Stimulated activated CD8-positive, alpha-beta memory T cell treated with anti-CD3 and anti-CD28 coated beads, Interleukin-15, amount 100 ng/mL, for 1 hour (primary cell): ENCODE measurements around the gene USP7.

ENCODE experiments used
- DNase-seq: peaks from one replicate; pipeline ENCODE4 v3.0.0-alpha.2; 2020; ENCODE audit warnings: low read depth

Gene USP7

DNA sequence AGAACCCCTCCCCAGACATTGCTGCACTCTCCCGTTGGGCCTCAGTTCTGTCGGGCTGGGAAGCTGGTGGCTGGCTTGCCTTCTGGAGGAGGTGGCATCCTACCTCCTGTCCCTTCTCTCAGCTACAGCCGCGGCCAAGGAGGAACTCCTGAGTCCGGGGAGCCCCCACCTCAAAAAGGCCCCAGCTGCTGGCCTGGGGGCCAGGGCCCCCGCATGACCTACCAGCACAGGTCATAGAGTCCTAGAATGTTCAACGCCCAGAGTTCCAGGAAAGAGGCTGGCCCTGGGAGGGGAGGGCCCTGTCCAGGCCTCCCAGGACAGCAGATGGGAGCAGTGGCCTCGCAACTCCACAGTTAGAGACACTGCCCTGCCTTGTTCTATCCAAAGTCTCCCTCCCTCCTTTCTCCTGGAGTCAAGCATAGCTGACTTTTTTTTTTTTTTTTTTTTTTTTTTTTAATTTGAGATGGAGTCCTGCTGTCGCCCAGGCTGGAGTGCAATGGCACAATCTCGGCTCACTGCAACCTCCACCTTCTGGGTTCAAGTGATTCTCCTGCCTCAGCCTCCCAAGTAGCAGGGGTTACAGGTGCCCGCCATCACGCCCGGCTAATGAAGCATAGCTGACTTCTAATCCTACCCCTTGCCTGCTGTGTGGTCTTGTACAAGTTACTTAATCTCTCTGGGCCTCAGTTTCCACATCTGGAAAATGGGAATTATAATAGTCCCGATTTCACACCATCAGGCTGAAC, 102.0 kb downstream of the USP7 start:
- DNase-seq = no peak

DNA sequence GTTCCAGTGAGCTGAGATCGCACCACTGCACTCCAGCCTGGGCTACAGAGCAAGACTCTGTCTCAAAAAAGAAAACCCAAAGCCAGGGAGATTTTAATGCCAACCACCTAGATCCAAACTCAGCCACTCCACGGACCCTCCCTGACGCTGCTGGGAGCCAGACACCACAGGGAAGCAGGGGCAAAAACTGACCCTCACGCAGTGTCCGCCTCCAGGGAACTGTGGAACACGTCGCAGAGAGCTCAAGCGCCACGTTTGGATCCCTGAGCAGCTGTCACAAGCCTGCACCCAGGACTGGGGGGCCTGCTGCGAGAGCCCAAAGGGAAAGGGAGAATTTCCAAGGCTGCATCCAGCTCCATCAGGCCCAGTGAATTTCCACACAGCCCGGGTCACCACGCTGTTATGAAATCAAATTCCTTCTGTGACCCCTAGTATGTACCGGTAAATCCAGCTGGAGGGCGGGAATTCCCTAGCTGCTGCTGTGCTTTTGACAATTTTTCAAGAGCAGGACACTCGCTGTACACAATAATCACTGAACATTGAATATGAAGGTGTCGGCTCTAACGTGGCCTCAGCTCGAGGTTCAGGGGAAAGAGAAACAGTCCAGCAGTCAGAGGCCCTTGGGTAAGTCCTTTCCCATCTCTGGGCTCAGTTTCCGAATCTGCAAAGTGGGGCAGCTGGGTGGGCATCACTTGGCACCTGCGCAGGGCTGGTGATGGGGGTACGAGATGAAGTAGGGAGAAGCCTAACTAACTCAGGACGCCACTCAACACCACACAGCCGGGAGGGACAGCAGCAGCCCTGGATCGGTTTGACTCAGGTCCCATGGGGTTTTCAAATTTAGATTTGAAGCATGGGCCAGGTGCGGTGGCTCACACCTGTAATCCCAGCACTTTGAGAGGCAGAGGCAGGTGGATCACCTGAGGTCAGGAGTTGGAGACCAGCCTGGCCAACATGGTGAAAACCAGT, 103.5 kb downstream of the USP7 start:
- no peak for DNase-seq

DNA sequence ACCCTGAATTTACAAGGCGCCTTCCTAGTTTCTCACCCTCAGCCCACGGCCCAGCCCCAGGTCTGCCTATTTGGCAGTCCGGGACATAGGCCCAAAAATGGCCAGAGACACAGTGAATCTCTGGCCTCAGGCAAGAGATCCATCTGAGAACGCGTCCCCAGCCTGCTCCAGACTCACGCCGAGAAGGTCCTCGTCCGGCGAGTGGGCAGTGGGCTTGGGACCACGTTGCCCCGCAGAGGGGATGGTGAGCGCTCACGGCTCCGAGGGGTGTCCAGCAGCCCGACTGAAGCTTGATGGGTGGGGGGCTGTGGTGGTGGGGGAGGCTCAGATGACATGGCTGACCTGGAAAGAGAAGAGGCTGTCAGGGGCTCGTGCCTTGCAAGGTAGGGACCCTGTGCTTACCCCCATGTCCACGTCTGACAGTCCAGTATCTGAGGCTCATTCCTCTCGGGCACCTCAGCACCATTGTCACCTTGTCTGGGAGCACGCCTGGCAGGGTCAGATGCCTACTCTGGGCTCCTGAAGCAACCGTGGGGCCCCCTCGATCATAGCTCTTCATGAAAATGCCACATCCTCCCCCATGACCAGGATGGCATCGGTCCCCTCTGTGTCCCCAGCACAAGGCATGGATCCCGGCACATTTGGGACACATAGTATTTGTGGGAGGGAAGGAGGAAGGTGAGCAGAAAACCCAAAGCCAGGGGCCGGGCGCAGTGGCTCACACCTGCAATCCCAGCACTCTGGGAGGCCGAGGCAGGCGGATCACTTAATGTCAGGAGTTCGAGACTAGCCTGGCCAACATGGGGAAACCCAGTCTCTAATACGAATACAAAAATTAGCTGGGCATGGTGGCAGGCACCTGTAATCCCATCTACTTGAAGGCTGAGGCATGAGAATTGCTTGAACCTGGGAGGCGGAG, 104.5 kb downstream of the USP7 start:
- DNase-seq = no peak

DNA sequence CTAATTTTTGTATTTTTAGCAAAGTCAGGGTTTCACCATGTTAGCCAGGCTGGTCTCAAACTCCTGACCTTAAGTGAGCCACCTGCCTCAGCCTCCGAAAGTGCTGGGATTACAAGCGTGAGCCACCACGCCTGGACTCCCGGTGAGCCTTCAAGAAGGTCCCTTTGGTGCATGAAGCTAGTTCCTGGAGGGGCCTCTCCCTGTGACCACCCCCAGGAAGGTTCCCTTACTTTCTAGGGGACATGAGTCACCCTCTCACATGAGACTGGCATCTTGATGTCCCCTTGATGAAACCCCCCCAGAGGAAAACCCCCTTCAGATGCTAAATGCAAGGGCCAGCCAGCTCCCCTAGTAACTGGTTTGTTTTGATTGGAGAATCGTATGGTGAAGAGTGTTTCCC, 107.7 kb downstream of the USP7 start:
- no peak for DNase-seq

DNA sequence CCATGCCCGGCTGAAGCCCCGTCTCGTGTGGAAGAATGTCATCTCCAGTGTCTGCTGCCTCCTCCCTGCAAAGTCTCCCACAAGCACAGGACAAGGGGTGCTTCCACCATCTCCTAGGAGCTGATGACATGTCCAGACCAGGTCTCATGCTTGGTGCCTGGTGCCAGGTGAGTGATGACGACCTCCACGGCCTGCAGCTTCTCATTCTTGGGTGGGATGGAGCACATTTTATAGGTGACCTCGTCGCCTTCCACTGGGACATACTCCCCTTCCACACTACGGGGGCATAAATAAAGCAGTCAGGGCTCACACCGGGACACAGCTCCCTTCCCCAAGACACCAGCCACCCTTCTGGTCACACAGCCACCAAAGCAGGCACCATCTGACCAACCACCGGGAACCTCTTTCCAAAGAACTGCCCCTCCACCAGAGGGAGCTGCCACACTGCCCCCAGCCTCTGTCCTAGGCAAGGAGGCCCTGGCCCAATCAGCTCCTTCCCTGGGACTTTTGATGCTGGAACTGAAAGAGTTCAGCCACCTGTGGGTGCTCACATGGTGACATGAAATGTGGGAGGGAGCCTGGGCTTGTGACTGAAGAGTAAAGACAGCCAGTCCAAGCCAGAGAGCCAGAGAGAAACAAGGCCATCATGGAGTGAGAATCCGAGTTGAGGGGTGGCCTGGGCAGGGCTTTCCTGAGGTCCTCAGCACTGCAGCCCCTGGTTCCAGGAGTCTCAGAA, 108.5 kb downstream of the USP7 start:
- DNase-seq = no peak

DNA sequence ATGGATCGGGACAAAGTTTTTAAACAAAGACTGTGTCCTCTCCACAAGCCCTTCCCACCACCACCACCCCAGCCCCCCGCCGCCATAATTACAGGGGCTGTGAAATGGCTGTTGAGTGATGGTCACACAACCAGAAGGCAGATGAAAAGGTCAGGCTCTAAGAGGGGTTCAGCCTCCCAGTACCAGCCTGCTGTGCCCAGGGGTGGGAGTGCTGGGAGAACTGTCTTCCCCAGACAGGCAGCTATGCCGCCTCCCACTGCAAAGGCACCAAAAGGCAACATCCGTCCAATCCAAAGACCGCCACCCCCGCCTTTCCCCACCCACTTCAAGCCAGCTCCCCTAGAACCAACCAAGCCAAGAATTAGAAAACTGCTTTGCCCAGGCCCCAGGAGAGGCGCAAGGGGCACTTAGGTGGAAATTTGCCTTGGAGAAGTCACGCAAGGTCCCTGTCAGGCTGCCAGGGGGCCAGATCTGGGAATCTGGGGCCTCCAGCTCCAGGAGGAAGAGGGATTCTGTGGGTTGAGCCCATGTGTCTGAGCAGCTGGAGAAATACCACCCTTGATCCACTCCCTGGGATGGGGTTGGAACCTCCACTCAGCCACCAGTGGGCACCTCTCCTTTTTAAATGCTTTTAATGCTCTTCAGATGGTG, 109.3 kb downstream of the USP7 start:
- DNase-seq = no peak

DNA sequence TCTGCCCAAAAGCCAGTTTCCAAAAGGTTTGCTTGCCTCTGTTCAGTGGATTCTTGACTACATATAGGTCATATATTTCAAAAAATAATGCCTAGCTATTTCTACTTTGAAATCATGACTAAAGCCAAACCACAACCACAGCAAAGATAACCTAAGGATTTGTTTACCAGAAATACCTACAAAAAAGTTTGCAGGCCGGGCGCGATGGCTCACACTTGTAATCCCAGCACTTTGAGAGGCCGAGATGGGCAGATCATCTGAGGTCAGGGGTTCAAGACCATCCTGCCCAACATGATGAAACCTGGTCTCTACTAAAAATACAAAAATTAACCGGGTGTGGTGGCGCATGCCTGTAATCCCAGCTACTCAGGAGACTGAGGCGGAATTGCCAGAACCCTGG, 110.1 kb downstream of the USP7 start:
- no peak for DNase-seq

DNA sequence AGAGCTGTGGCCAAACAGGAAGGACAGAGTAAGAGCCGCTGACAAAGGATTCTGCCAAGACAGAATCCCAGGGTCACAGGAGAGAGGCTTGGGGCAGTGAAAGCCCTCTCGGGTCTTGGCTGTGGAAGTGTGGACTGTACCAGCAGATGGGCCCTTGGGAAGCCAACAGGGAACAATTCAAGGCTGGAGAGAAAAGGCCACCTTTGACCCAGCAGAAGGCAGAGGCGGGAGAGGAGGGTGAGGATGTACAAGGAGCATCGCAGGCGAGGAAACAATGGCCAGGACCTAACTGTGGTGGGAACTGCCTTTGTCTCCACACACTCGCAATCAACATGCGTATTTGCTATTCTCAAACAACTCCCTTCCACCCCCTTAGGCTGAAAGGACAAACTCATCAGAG, 110.6 kb downstream of the USP7 start:
- no peak for DNase-seq

DNA sequence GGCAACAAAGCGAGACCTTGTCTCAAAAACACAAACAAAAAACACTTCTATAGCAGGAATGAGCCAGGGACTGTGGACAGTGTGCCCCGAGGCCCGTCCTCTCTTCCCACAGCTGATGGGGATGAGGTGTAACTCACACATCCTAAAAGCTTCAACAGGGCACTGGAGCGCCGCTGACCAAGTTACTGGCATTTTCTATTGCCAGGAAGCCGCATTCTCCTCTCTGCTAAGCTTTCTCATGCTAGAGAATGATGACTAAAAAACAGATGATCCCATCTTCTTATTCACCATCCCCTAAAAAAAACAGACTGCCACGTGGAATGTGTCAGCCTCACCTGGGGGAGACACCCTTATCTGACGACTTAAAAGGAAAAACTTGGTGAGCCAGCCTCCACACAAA, 111.2 kb downstream of the USP7 start:
- no peak for DNase-seq

DNA sequence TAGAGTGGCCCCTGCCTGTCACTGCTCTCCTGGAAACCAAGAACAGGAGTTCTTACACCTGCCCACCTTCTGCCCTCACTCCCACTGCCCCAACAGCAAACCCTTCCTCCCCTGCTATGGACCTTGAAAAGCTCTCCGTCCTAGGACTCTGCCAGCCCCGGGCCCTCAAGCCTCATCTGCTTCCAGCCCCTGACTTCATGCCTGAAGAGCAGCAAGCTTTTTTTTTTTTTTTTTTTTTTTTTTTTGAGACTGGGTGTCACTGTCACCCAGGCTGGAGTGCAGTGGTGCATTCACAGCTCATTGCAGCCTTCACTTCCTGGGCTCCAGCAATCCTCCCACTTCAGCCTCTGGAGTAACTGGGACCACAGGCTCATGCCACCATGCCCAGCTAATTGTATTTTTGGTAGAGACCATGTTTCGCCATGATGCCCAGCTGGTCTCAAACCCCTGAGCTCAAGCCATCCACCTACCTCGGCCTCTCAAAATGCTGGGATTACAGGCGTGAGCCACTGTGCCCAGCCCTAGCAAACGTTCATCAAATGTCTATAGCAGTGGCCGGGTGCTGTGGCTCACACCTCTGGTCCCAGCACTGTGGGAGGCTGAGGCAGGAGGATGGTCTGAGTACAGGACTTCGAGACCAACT, 111.8 kb downstream of the USP7 start:
- no peak for DNase-seq

DNA sequence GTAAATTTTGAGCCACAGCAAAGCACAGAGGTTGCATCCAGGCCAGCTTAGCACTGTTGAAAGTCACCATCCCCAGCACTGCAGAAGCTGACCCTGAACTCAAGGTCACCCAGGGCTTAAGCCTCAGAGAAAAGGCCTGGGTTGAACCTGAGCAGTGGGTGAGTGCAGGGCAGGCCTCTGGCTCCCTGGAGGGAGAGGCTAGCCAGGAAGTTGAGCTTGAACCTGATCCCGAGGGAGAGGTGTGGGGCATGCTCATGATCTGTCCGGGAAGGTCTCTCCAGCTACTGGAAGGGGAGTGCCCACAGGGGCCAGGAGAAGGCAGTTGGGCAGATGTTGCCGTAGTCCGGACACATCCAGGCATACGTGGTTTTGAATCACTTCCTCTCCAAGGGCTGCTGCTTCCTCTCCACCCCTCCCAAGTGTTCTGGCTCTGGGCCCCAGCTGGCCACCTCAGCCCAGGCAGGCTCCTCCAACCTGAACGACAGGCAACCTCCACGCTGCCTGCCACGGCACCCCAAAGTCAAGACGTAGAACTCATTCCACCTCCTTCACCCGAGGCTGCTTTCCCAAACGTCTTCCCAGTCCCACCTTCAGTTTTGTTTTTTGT, 113.3 kb downstream of the USP7 start:
- DNase-seq = no peak

DNA sequence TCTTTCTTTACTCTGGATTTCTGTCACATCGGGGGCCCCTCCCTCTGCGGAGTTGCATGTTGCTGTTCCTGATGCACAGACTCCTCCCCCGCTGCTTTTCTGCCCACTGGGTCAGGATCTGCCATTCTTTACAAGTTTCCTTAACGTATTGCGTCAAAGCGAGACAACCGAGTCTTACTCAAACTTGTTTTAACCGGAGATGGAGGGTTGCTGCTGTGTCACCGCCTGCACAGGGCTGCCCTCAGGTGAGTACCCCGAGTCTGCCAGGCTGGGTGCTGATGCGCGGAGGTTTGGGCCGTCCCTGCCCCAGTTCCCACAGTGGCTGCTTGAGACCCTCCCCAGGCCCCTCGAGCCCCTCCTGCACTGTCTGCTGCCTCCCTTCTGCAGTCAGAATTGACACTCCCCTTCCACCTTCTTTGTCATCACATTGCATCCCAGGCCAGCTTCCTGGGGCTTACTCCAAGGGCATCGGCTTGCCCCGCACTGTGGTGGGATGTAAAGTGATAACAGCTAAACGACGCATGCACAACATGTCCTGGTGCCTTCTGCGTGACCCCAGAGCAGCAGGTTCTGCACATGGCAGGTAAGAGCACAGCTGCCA, 114.2 kb downstream of the USP7 start:
- no peak for DNase-seq

DNA sequence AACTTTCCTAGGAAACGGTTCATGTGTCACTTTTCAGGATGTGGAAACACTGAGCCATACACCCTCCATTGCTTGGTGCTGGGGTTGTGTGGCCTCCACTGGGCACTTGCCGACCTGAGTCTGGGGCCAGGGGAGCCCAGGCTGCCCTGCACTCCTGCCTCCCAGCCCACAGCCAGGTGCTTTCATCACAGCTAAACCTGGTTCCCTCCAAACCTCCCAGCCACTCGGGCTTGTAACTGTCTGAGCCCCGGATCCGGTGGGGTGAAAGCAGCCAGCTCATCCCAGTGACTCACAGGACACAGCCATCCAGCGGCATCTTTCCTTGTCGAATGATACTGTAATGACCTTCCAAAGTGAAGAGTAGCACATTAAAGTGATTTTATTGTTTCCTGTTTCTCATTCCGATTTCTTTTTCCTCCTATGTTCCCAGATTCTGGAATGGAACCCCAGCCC, 114.7 kb downstream of the USP7 start:
- DNase-seq = no peak

DNA sequence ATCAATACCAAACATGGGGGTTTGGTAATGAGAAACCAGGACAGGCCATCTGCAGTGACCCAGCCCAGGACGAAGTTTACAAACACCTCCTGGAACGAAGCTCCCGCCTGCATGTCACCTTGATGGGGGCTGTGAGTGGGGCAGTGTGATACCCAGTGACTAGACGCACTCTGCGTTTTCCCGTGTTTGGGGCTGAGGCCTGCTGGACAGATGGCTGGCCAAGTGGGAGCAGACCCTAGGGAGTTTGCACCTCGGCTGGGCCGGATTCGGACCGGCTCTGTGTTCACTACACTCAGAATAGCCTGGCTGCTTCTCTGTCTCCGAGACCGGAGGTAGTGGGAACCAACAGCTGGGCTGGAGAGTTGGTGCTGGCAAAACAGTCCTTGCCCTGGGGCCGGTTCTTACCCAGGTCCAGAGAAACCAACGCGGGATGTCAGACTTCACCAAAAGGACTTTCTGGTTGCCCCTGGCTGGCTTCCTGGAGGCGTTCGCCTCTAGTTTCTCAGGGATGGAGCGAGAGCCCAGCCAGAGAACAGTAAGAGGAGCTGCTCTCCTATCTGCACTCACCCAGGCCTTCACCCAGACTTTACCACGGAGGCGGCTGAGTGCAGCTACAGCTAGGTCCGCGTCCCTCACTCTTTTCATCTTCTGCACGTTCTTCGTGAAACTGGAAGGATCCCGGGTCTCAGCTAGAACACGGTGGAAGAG, 115.3 kb downstream of the USP7 start:
- no peak for DNase-seq

DNA sequence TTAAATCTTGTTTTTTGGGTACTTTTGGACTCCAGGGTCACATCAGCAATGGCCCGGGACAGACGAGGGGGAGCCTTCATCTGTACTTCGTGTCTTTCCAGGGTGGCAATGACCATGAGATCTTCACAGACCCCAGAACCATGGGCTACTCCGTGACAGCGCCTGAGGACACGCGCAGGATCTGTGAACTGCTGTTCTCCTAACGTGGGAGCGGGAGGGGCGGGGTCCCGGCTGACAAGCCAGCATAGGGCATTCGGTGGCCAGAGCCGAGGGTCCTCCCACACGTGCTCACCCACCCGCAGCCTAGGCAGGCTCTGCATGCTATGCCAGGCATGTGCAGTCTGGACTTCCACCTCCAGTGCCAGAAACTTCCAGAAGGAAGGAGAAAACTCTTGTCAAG, 116.1 kb downstream of the USP7 start:
- no peak for DNase-seq

DNA sequence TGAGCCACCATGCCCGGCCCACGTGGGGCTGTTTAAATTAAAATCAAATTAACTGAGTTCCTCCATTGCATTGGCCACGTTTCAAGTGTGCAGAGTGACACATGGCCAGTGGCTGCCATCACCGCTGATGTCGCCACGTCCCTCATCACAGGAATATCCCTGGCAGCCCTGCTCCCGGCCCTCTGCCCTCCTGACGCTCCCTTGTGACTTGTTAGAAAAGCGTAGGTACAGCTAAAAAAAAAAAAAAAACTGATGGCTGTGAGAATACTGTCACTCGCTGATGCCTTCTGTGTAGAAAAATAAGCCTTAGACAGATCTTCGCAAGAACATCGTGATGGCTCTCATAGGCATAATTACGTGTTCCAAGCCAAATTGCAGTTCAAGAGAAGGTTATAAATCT, 116.6 kb downstream of the USP7 start:
- DNase-seq = no peak

DNA sequence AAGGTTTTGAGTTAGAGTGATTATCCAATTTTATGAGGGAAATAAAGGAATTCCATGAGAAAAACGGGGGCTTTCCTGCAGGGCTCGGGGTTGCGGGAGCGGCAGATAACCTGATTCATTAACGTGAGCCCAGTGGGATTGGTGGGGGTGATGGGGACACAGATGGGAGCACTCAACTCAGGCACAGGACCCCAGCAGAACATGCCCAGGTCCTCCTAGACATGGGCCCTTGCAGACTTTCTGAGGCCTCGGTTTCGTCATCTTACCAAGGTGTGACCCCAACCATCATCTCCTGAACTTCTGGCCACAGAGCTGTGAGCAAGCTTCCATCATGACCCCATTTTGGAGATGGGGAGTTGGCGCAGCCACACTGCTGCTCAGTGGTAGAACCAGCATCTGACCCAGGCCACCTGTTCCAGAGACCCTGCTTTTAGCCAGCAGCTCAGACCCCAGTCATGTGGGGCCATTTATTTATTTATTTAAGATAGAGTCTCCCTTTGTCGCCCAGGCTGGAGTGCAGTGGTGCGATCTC, 117.2 kb downstream of the USP7 start:
- no peak for DNase-seq

DNA sequence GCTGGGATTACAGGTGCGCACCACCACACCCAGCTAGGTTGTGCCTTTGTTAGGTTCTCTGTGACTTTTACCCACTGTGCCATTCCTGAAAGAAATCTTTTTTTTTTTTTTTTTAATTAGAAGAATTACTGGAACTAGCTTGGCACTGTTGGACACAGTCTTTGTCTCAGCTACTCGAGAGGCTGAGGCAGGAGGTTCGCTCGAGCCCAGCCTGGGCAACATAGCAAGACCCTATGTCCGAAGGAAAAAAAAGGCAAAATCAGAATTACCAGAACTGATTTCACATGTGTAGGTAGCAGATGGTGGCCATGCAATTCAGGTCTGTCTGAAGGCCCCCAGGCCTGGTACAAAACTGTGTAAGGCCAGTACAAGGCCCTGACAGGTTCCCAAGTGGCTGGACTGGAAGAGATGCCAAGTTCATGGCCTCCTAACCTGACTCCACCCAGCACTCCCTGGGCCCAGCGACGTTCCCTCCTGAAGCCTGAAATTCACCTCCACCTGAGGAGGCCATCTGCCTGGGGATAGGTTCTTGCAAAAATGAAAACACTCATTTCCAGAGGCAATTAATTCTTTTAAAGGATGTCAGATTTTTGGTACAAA, 117.9 kb downstream of the USP7 start:
- no peak for DNase-seq
